HEK293T (cell line): ENCODE results near the gene RGS21.

Source experiments
- CTCF ChIA-PET: fragments of 350-600 bp; formaldehyde crosslinking; extraction: SDS; loops from one replicate; lab custom pipeline; 2021; ENCODE audit warnings: antibody characterized with exemption, inconsistent platforms; lab: Yijun Ruan, JAX
- POLR2A ChIA-PET: fragments of 350-600 bp; formaldehyde crosslinking; extraction: SDS; loops from one replicate; lab custom pipeline; 2020; ENCODE audit warnings: antibody characterized with exemption, inconsistent platforms; lab: Yijun Ruan, JAX
- DNase-seq: peaks from one replicate; pipeline ENCODE4 v3.0.0; 2012; ENCODE audit warnings: mixed read lengths; ENCODE audit errors: extremely low spot score
- ARNT ChIP-seq: fragments of 450-650 bp; IDR thresholded peaks from 2 replicates; pipeline ENCODE4 v1.6.1; 2017; ENCODE audit warnings: mild to moderate bottlenecking
- BHLHE40 ChIP-seq: fragments of 450-650 bp; IDR thresholded peaks from 2 replicates; pipeline ENCODE4 v1.6.1; 2016; ENCODE audit warnings: mild to moderate bottlenecking, moderate library complexity, borderline replicate concordance
- CTBP1 ChIP-seq: fragments of 450-650 bp; IDR thresholded peaks from 2 replicates; pipeline ENCODE4 v1.6.1; 2016; ENCODE audit warnings: borderline replicate concordance
- ELF4 ChIP-seq: fragments of 450-650 bp; IDR thresholded peaks from 2 replicates; pipeline ENCODE4 v1.6.1; 2017; ENCODE audit warnings: antibody characterized with exemption
- FOXA1 ChIP-seq: fragments of 450-650 bp; IDR thresholded peaks from 2 replicates; pipeline ENCODE4 v1.6.1; 2016; ENCODE audit warnings: mild to moderate bottlenecking
- FOXK2 ChIP-seq: fragments of 450-650 bp; IDR thresholded peaks from 2 replicates; pipeline ENCODE4 v1.6.1; 2016; ENCODE audit warnings: mild to moderate bottlenecking
- FOXM1 ChIP-seq: fragments of 450-650 bp; IDR thresholded peaks from 2 replicates; pipeline ENCODE4 v1.6.1; 2017; ENCODE audit warnings: mild to moderate bottlenecking, borderline replicate concordance
- HDGF ChIP-seq: fragments of 450-650 bp; IDR thresholded peaks from 2 replicates; pipeline ENCODE4 v1.6.1; 2017; ENCODE audit warnings: antibody characterized with exemption, borderline replicate concordance
- L3MBTL2 ChIP-seq: fragments of 450-650 bp; conservative IDR thresholded peaks from 2 replicates; pipeline ENCODE4 v1.6.1; 2016; ENCODE audit warnings: mild to moderate bottlenecking
- LEF1 ChIP-seq: fragments of 450-650 bp; IDR thresholded peaks from 2 replicates; pipeline ENCODE4 v1.6.1; 2017; ENCODE audit warnings: mild to moderate bottlenecking, borderline replicate concordance
- NFRKB ChIP-seq: fragments of 450-650 bp; IDR thresholded peaks from 2 replicates; pipeline ENCODE4 v1.6.1; 2016; ENCODE audit warnings: mild to moderate bottlenecking, moderate library complexity
- PKNOX1 ChIP-seq: fragments of 450-650 bp; IDR thresholded peaks from 2 replicates; pipeline ENCODE4 v1.6.1; 2016
- SP1 ChIP-seq: fragments of 450-650 bp; IDR thresholded peaks from 2 replicates; pipeline ENCODE4 v1.6.1; 2017
- SUZ12 ChIP-seq: fragments of 450-650 bp; IDR thresholded peaks from 2 replicates; pipeline ENCODE4 v1.6.1; 2016; ENCODE audit warnings: mild to moderate bottlenecking
- TARDBP ChIP-seq: fragments of 450-650 bp; IDR thresholded peaks from 2 replicates; pipeline ENCODE4 v1.6.1; 2016
- ZNF384 ChIP-seq: fragments of 450-650 bp; IDR thresholded peaks from 2 replicates; pipeline ENCODE4 v1.6.1; 2016

Gene RGS21

GRCh38 chr1:192375306-192375705, 58.5 kb downstream of the RGS21 start:
- DNase-seq: no peak
- POLR2A ChIA-PET: no interaction called here
- CTCF ChIA-PET: no interaction called here
- TF ChIP-seq SP1 (no peak), PKNOX1 (no peak), ELF4 (no peak), NFRKB (no peak), FOXM1 (no peak), SUZ12 (no peak), CTBP1 (no peak), FOXA1 (no peak), ARNT (no peak), L3MBTL2 (no peak), BHLHE40 (no peak), ZNF384 (no peak), LEF1 (no peak), FOXK2 (no peak), TARDBP (no peak), HDGF (no peak)

GRCh38 chr1:192376374-192376773, 59.6 kb downstream of the RGS21 start:
- no peak for TF ChIP-seq HDGF
- no peak for TF ChIP-seq FOXK2
- no peak for TF ChIP-seq SP1
- TF ChIP-seq CTBP1: no peak
- TF ChIP-seq NFRKB: no peak
- TF ChIP-seq FOXA1: no peak
- no peak for TF ChIP-seq LEF1
- no peak for TF ChIP-seq L3MBTL2
- TF ChIP-seq FOXM1: no peak
- no peak for TF ChIP-seq ZNF384
- no peak for TF ChIP-seq ARNT
- TF ChIP-seq SUZ12: no peak
- no peak for TF ChIP-seq PKNOX1
- TF ChIP-seq TARDBP: no peak
- TF ChIP-seq BHLHE40: no peak
- no peak for TF ChIP-seq ELF4
- ChIA-PET POLR2A (no interaction called here), CTCF (no interaction called here)
- no peak for DNase-seq

DNA sequence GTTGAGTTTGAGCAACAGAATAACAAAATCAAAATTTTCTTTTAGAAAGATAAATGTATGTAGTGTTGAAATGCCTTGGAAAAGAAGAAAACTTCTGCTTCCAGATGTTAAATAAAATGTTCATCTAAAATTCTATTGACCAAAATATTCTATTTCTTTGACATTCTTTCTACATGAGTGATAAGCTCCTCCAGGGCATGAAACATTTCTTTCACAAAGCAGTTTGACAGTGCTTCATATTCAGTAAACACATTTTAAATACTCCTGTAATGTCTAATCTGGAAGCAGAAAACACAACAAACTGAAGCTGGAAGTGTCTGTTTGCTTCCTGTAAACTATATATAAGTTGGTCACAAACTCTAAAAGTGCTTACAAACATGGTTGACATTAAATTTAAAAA, 61.5 kb downstream of the RGS21 start:
- ChIA-PET POLR2A (no interaction called here), CTCF (no interaction called here)
- no peak for DNase-seq
- no peak for TF ChIP-seq ARNT
- TF ChIP-seq FOXK2: no peak

DNA sequence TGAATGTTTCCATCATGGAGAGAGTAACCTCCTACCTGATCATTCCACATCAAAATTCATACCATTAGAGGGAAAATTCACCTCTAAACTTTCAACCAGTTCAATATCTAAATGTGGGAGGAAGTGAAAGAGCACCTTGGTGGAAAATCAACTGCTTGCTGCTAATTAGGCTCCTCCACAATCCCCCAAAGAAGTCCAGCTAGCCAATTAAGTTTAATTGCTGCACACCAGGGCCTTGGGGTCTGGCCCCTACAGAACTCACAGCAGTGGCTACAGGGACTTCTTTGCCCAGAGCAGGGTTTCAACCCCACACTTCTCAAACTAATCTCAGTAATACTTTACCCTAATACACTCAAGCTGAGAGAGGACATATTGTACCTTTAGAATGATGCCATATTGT, 62.1 kb downstream of the RGS21 start:
- no peak for DNase-seq
- TF ChIP-seq SP1: no peak
- TF ChIP-seq NFRKB: no peak
- TF ChIP-seq HDGF: no peak
- TF ChIP-seq SUZ12: no peak
- no peak for TF ChIP-seq BHLHE40
- ChIA-PET POLR2A (no interaction called here), CTCF (no interaction called here)

GRCh38 chr1:192379554-192379953, 62.8 kb downstream of the RGS21 start:
- CTCF ChIA-PET: no interaction called here
- POLR2A ChIA-PET: no interaction called here
- TF ChIP-seq SUZ12 (no peak), CTBP1 (no peak), ARNT (no peak), TARDBP (no peak), NFRKB (no peak), SP1 (no peak), L3MBTL2 (no peak), FOXK2 (no peak), ELF4 (no peak), BHLHE40 (no peak), FOXM1 (no peak), ZNF384 (no peak), LEF1 (no peak), PKNOX1 (no peak), HDGF (no peak), FOXA1 (no peak)
- DNase-seq: no peak

GRCh38 chr1:192382758-192383157, 66.0 kb downstream of the RGS21 start:
- no peak for TF ChIP-seq FOXM1
- no peak for TF ChIP-seq ZNF384
- TF ChIP-seq PKNOX1: no peak
- TF ChIP-seq ELF4: no peak
- TF ChIP-seq HDGF: no peak
- TF ChIP-seq BHLHE40: no peak
- TF ChIP-seq TARDBP: no peak
- TF ChIP-seq FOXK2: no peak
- no peak for TF ChIP-seq FOXA1
- no peak for TF ChIP-seq L3MBTL2
- no peak for TF ChIP-seq NFRKB
- no peak for TF ChIP-seq SUZ12
- TF ChIP-seq SP1: no peak
- TF ChIP-seq CTBP1: no peak
- DNase-seq: peak; percentile 11
- CTCF ChIA-PET: no interaction called here
- POLR2A ChIA-PET: no interaction called here
